IMR-90 (cell line): ENCODE measurements around the gene CEACAM20. TPM values are rescaled to one million over a fixed set of nuclear protein-coding genes. Genes with fewer than 3 reads are reported as not detected.

Experiments used
- ATAC-seq: fragments of 200-7000 bp; cut with Tn5 transposase; 2 replicates; pipeline ENCODE4 v1.9.1; 2020; ENCODE audit warnings: low read depth, mild to moderate bottlenecking, moderate library complexity
- BruUV-seq: library from RNA; stranded (reverse); fragments of 400-500 nt; replicated peaks from 2 replicates; lab custom pipeline; 2021; lab: Mats Ljungman, UMichigan
- CTCF ChIA-PET: fragments of 300-600 bp; formaldehyde crosslinking; extraction: SDS; loops from one replicate; lab custom pipeline; 2021; ENCODE audit warnings: antibody characterized with exemption; lab: Yijun Ruan, JAX
- POLR2A ChIA-PET: fragments of 300-600 bp; sonication (Branson Sonifier 250); formaldehyde crosslinking; loops from one replicate; lab custom pipeline; 2022; ENCODE audit warnings: antibody characterized with exemption; ENCODE audit not compliant: unreplicated experiment; lab: Charles Lee
- DNase-seq: peaks from one replicate; pipeline ENCODE4 v3.0.0; 2013
- H2AFZ ChIP-seq: replicated peaks from 2 replicates; pipeline ENCODE3; 2013; ENCODE audit warnings: low read length, mild to moderate bottlenecking; ENCODE audit not compliant: poor library complexity
- H2AK5ac ChIP-seq: 2 replicates; pipeline ENCODE4 v1.6.1; 2013; ENCODE audit warnings: low read depth, low read length, inconsistent platforms
- H2AK9ac ChIP-seq: replicated peaks from 2 replicates; pipeline ENCODE3; 2013; ENCODE audit warnings: mild to moderate bottlenecking, low read depth, low read length, moderate library complexity; ENCODE audit not compliant: poor library complexity
- H2BK120ac ChIP-seq: 2 replicates; pipeline ENCODE4 v1.6.1; 2013; ENCODE audit warnings: low read depth, low read length, inconsistent platforms
- H2BK15ac ChIP-seq: 3 replicates; pipeline ENCODE4 v1.6.1; 2013; ENCODE audit warnings: low read depth, low read length, inconsistent platforms
- H2BK20ac ChIP-seq: 2 replicates; pipeline ENCODE4 v1.6.1; 2013; ENCODE audit warnings: low read depth, mild to moderate bottlenecking, inconsistent platforms, low read length, moderate library complexity
- H2BK5ac ChIP-seq: 2 replicates; pipeline ENCODE4 v1.6.1; 2013; ENCODE audit warnings: mild to moderate bottlenecking, low read depth, low read length, inconsistent platforms; ENCODE audit not compliant: poor library complexity, severe bottlenecking
- H3K14ac ChIP-seq: replicated peaks from 2 replicates; pipeline ENCODE4 v1.6.1; 2013; ENCODE audit warnings: low read depth, low read length, inconsistent platforms
- H3K18ac ChIP-seq: 2 replicates; pipeline ENCODE4 v1.6.1; 2013; ENCODE audit warnings: low read depth, low read length, control low read depth
- H3K23ac ChIP-seq: 2 replicates; pipeline ENCODE4 v1.6.1; 2013; ENCODE audit warnings: low read depth, low read length, inconsistent platforms
- H3K27ac ChIP-seq: 2 replicates; pipeline ENCODE4 v1.5.1; 2013; ENCODE audit warnings: mild to moderate bottlenecking, control low read depth, low read length; ENCODE audit not compliant: insufficient read depth
- H3K27me3 ChIP-seq: 2 replicates; pipeline ENCODE4 v1.6.1; 2013; ENCODE audit warnings: low read length; ENCODE audit not compliant: control insufficient read depth, insufficient read depth
- H3K36me3 ChIP-seq: 2 replicates; pipeline ENCODE4 v1.6.1; 2013; ENCODE audit warnings: low read length, mixed read lengths; ENCODE audit not compliant: control insufficient read depth, insufficient read depth
- H3K4ac ChIP-seq: 2 replicates; pipeline ENCODE4 v1.6.1; 2013; ENCODE audit warnings: low read depth, low read length, inconsistent platforms
- H3K4me1 ChIP-seq: 2 replicates; pipeline ENCODE4 v1.6.1; 2013; ENCODE audit warnings: low read length, mixed read lengths; ENCODE audit not compliant: control insufficient read depth, insufficient read depth
- H3K4me2 ChIP-seq: 2 replicates; pipeline ENCODE4 v1.6.1; 2013; ENCODE audit warnings: low read depth, mild to moderate bottlenecking, control low read depth, low read length, moderate library complexity
- H3K4me3 ChIP-seq: 2 replicates; pipeline ENCODE4 v1.5.1; 2013; ENCODE audit warnings: low read depth, mild to moderate bottlenecking, control low read depth, low read length, moderate library complexity; ENCODE audit not compliant: insufficient read depth
- H3K56ac ChIP-seq: 2 replicates; pipeline ENCODE4 v1.6.1; 2013; ENCODE audit warnings: low read length, inconsistent platforms; ENCODE audit not compliant: insufficient read depth; ENCODE audit errors: extremely low read depth
- H3K79me1 ChIP-seq, 2 experiments: 2 replicates each; pipeline ENCODE4 v1.6.1; 2013; ENCODE audit warnings: low read length in 2 of 2, inconsistent platforms in 1 of 2, low read depth in 1 of 2
- H3K9ac ChIP-seq: 2 replicates; pipeline ENCODE4 v1.6.1; 2013; ENCODE audit warnings: low read depth, low read length, control low read depth
- H3K9me1 ChIP-seq: 2 replicates; pipeline ENCODE4 v1.6.1; 2013; ENCODE audit warnings: low read length, inconsistent platforms; ENCODE audit not compliant: insufficient read depth
- H3K9me3 ChIP-seq: 2 replicates; pipeline ENCODE4 v1.6.1; 2013; ENCODE audit warnings: low read length; ENCODE audit not compliant: control insufficient read depth, insufficient read depth
- H4K20me1 ChIP-seq: 2 replicates; pipeline ENCODE4 v1.6.1; 2013; ENCODE audit warnings: low read length, inconsistent platforms; ENCODE audit not compliant: insufficient read depth
- H4K5ac ChIP-seq: 2 replicates; pipeline ENCODE4 v1.6.1; 2013; ENCODE audit warnings: mild to moderate bottlenecking, low read depth, low read length, control low read depth
- H4K8ac ChIP-seq, 2 experiments: 2 replicates each; pipeline ENCODE4 v1.6.1; 2013; ENCODE audit warnings: low read depth in 2 of 2, low read length in 2 of 2, control low read depth in 1 of 2, inconsistent platforms in 1 of 2
- H4K91ac ChIP-seq: 2 replicates; pipeline ENCODE4 v1.6.1; 2013; ENCODE audit warnings: low read depth, low read length, inconsistent platforms; ENCODE audit not compliant: insufficient read depth
- BHLHE40 ChIP-seq: fragments of 150-350 bp; IDR thresholded peaks from 2 replicates; pipeline ENCODE4 v1.6.1; 2016; ENCODE audit warnings: mild to moderate bottlenecking, low read depth, low read length
- FOS ChIP-seq: fragments of 150-350 bp; IDR thresholded peaks from 2 replicates; pipeline ENCODE4 v1.6.1; 2016; ENCODE audit warnings: low read depth, low read length
- MAZ ChIP-seq: IDR thresholded peaks from 2 replicates; pipeline ENCODE4 v1.6.1; 2012; ENCODE audit warnings: low read depth, mild to moderate bottlenecking, low read length, improper control_type of control experiment, moderate library complexity, borderline replicate concordance
- POLR2A ChIP-seq: IDR thresholded peaks from 2 replicates; pipeline ENCODE4 v1.6.1; 2012; ENCODE audit warnings: mild to moderate bottlenecking, low read depth, low read length
- RCOR1 ChIP-seq: IDR thresholded peaks from 2 replicates; pipeline ENCODE4 v1.6.1; 2012; ENCODE audit warnings: mild to moderate bottlenecking, low read length, improper control_type of control experiment; ENCODE audit not compliant: insufficient replicate concordance
- WGBS, 2 experiments: methylation state at CpG; one replicate each; pipeline versions ENCODE4 v1.1.5 to v1.1.7; 2013; ENCODE audit warnings: missing lambda C conversion rate in 2 of 2; ENCODE audit not compliant: insufficient read length in 1 of 2; ENCODE audit errors: extremely low coverage in 2 of 2; 5-methylcytosine and 5-hydroxymethylcytosine counted together
- dilution Hi-C: fragments of 300-500 bp; cut with HindIII; formaldehyde crosslinking; loops from one replicate; pipeline ENCODE4 v1.14.3; 2018; ENCODE audit warnings: low sequenced_read_pairs; ENCODE audit not compliant: unreplicated experiment
- in situ Hi-C: fragments of 300-500 bp; cut with MboI; formaldehyde crosslinking; loops from 3 replicates; pipeline ENCODE4 v1.14.3; 2019; ENCODE audit warnings: low sequenced_read_pairs, inconsistent platforms, mixed read lengths
- intact Hi-C: fragments of 100-400 bp; cut with micrococcal nuclease; formaldehyde crosslinking; loops from 2 replicates; pipeline ENCODE4 v1.10.0; 2022
- polyA plus RNA-seq, 3 experiments: library from polyadenylated mRNA; depleted of rRNA; stranded (reverse); fragments of >200 nt; gene quantifications; 2 replicates each; pipeline ENCODE4 v1.2.3, GENCODE V29; 2012; ENCODE audit warnings: low replicate concordance in 1 of 3
- total RNA-seq: library from RNA; depleted of rRNA; stranded (reverse); fragments of >200 nt; gene quantifications from 2 replicates; pipeline ENCODE4 v1.2.3, GENCODE V29; 2012
- TF ChIP-seq, protein P1 (sequence below): conservative IDR thresholded peaks from 2 replicates; pipeline ENCODE4 v1.5.1; 2012; ENCODE audit warnings: mild to moderate bottlenecking, low read depth, low read length, improper control_type of control experiment
- TF ChIP-seq, protein P2 (sequence below): fragments of 150-350 bp; IDR thresholded peaks from 2 replicates; pipeline ENCODE4 v1.6.1; 2017; ENCODE audit warnings: mild to moderate bottlenecking, antibody characterized with exemption, low read length, low read depth

The CEACAM20 gene
- total and polyA plus RNA-seq, 2 of the 4 experiments (the other 2 are of a cell fraction), result not detected

DNA sequence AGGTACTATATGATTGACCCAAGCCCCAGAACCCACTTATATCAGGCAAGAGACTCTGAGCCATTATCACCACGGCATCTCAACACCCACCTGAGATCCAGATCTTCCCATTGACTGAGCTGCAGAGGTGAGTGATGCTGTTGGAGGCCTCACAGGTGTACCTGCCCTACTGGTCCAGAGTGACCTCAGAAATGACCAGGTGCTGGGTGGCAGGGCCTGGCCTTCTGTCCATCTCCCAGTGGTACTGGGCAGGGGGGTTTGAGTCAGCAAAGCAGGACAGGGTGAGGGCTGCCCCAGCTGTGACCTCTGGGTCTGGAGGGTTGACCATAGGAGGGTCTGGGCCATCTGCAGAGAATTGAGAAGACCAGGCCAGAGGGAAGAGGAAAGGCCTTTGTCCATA, 13.2 kb upstream of the CEACAM20 start:
- no peak overlapping the region for H3K4me2 ChIP-seq
- ChIA-PET CTCF (no interaction called here), POLR2A (no interaction called here)
- H2AFZ ChIP-seq, result no peak overlapping the region
- no peak overlapping the region for H3K14ac ChIP-seq
- H3K18ac ChIP-seq, result no peak overlapping the region
- no peak overlapping the region for H3K56ac ChIP-seq
- dilution Hi-C loops, result no loop called here
- no peak for ATAC-seq
- H3K23ac ChIP-seq, result no peak overlapping the region
- no peak overlapping the region for H2BK5ac ChIP-seq
- intact Hi-C loops, result no loop called here
- H3K27ac ChIP-seq, result no peak overlapping the region
- no peak overlapping the region for H2BK120ac ChIP-seq
- H3K27me3 ChIP-seq, result peaks cover 7% of the 10 kb centered on the region
- in situ Hi-C loops, result no loop called here
- TF ChIP-seq RCOR1 (no peak), BHLHE40 (no peak), FOS (no peak), POLR2A (no peak), MAZ (no peak)
- TF ChIP-seq, protein P1, sequence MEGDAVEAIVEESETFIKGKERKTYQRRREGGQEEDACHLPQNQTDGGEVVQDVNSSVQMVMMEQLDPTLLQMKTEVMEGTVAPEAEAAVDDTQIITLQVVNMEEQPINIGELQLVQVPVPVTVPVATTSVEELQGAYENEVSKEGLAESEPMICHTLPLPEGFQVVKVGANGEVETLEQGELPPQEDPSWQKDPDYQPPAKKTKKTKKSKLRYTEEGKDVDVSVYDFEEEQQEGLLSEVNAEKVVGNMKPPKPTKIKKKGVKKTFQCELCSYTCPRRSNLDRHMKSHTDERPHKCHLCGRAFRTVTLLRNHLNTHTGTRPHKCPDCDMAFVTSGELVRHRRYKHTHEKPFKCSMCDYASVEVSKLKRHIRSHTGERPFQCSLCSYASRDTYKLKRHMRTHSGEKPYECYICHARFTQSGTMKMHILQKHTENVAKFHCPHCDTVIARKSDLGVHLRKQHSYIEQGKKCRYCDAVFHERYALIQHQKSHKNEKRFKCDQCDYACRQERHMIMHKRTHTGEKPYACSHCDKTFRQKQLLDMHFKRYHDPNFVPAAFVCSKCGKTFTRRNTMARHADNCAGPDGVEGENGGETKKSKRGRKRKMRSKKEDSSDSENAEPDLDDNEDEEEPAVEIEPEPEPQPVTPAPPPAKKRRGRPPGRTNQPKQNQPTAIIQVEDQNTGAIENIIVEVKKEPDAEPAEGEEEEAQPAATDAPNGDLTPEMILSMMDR, result no peak
- TF ChIP-seq, protein P2, sequence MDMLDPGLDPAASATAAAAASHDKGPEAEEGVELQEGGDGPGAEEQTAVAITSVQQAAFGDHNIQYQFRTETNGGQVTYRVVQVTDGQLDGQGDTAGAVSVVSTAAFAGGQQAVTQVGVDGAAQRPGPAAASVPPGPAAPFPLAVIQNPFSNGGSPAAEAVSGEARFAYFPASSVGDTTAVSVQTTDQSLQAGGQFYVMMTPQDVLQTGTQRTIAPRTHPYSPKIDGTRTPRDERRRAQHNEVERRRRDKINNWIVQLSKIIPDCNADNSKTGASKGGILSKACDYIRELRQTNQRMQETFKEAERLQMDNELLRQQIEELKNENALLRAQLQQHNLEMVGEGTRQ, result no peak
- no peak overlapping the region for H2AK5ac ChIP-seq
- no peak for DNase-seq
- no peak overlapping the region for H2BK15ac ChIP-seq
- H3K79me1 ChIP-seq, result no peaks in the 10 kb centered on the region
- H4K20me1 ChIP-seq, result no peaks in the 10 kb centered on the region
- no peak overlapping the region for H3K4ac ChIP-seq
- H3K4me3 ChIP-seq, result no peak overlapping the region
- no TSS peak for BruUV-seq
- H3K9ac ChIP-seq, result no peak overlapping the region
- H2BK20ac ChIP-seq, result no peak overlapping the region
- no peak overlapping the region for H4K8ac ChIP-seq
- no peaks in the 10 kb centered on the region for H3K9me1 ChIP-seq
- no peak overlapping the region for H4K5ac ChIP-seq
- no peak overlapping the region for H2AK9ac ChIP-seq
- H3K9me3 ChIP-seq, result no peaks in the 10 kb centered on the region
- H4K91ac ChIP-seq, result no peak overlapping the region
- no peaks in the 10 kb centered on the region for H3K4me1 ChIP-seq
- no CpG with 5 or more reads among the region's 1 CpG for WGBS, 2 experiments
- no peaks in the 10 kb centered on the region for H3K36me3 ChIP-seq
